Measurements from ENCODE around the gene NCAM1. TPM values are rescaled to one million over a fixed set of nuclear protein-coding genes. Genes with fewer than 3 reads are reported as not detected.

NCAM1 gene
- total RNA-seq, 1 experiment from 2014 or later, result 5.9 TPM

DNA sequence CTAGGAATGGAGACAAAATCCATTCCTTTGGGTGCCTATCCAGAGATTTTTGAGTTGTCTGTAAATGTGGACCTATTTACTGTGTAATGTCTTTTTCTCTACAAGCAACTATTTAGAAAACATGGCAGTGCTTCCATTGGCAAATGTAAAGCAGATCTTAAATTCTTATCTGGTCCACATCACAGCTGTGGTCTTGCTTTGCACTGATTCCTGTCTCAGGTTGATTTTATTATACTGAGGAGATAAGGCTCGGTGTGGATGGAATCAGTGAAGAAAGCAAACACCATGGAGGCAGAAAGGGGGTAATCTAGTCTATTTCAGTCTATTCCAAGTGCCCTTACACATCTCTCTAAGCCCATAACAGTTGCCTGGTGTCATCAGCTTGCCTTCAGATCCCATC is 160.5 kb downstream of the NCAM1 start (continued):
- no peak for TF ChIP-seq USF2 (CRISPR knock-in tag; IDR thresholded peaks at IDR 0.05)
- no peak for TF ChIP-seq ZNF396 (CRISPR knock-in tag; IDR thresholded peaks at IDR 0.05; ENCODE audit: borderline replicate concordance)
- TF ChIP-seq, protein P1, sequence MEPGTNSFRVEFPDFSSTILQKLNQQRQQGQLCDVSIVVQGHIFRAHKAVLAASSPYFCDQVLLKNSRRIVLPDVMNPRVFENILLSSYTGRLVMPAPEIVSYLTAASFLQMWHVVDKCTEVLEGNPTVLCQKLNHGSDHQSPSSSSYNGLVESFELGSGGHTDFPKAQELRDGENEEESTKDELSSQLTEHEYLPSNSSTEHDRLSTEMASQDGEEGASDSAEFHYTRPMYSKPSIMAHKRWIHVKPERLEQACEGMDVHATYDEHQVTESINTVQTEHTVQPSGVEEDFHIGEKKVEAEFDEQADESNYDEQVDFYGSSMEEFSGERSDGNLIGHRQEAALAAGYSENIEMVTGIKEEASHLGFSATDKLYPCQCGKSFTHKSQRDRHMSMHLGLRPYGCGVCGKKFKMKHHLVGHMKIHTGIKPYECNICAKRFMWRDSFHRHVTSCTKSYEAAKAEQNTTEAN (CRISPR knock-in tag; IDR thresholded peaks at IDR 0.05), result no peak
- no peak for TF ChIP-seq HMGA2 (CRISPR knock-in tag; IDR thresholded peaks at IDR 0.05)
- TF ChIP-seq ATF1 (CRISPR knock-in tag; IDR thresholded peaks at IDR 0.05), result no peak
- TF ChIP-seq IRF2 (CRISPR knock-in tag; IDR thresholded peaks at IDR 0.05; ENCODE audit: borderline replicate concordance, low read depth), result no peak
- TF ChIP-seq HMGXB4 (CRISPR knock-in tag; IDR thresholded peaks at IDR 0.05), result no peak

GRCh38 chr11:113124006-113124405 is 162.8 kb downstream of the NCAM1 start:
- ATAC-seq (no peak), DNase-seq (ENCODE audit: low spot score) (no peak)
- H3K9me3 Mint-ChIP-seq, result no peaks in the 10 kb centered on the region
- CTCF ChIA-PET, result interaction anchor here (1.1 to 2.0 kb wide), 3 partner anchors 9 to 536 kb away, joined by 4 to 14 read pairs (median 8); no protein-coding TSS in a partner anchor
- no peak overlapping the region for H3K27ac Mint-ChIP-seq
- peaks cover 17% of the 10 kb centered on the region for H3K4me1 Mint-ChIP-seq
- no peaks in the 10 kb centered on the region for H3K27me3 Mint-ChIP-seq (ENCODE audit: low read depth)
- no peak overlapping the region for H3K4me3 Mint-ChIP-seq
- no peaks in the 10 kb centered on the region for H3K36me3 Mint-ChIP-seq
- POLR2A ChIA-PET, result interaction anchor here (0.6 to 0.9 kb wide), 2 partner anchors 9 to 324 kb away, joined by 3 to 8 read pairs; no protein-coding TSS in a partner anchor
- TF ChIP-seq, protein P2, sequence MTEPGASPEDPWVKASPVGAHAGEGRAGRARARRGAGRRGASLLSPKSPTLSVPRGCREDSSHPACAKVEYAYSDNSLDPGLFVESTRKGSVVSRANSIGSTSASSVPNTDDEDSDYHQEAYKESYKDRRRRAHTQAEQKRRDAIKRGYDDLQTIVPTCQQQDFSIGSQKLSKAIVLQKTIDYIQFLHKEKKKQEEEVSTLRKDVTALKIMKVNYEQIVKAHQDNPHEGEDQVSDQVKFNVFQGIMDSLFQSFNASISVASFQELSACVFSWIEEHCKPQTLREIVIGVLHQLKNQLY (CRISPR knock-in tag; IDR thresholded peaks at IDR 0.05), result no peak
- TF ChIP-seq, protein P3, sequence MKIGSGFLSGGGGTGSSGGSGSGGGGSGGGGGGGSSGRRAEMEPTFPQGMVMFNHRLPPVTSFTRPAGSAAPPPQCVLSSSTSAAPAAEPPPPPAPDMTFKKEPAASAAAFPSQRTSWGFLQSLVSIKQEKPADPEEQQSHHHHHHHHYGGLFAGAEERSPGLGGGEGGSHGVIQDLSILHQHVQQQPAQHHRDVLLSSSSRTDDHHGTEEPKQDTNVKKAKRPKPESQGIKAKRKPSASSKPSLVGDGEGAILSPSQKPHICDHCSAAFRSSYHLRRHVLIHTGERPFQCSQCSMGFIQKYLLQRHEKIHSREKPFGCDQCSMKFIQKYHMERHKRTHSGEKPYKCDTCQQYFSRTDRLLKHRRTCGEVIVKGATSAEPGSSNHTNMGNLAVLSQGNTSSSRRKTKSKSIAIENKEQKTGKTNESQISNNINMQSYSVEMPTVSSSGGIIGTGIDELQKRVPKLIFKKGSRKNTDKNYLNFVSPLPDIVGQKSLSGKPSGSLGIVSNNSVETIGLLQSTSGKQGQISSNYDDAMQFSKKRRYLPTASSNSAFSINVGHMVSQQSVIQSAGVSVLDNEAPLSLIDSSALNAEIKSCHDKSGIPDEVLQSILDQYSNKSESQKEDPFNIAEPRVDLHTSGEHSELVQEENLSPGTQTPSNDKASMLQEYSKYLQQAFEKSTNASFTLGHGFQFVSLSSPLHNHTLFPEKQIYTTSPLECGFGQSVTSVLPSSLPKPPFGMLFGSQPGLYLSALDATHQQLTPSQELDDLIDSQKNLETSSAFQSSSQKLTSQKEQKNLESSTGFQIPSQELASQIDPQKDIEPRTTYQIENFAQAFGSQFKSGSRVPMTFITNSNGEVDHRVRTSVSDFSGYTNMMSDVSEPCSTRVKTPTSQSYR (CRISPR knock-in tag; IDR thresholded peaks at IDR 0.05), result no peak
- TF ChIP-seq ZNF138 (CRISPR knock-in tag; conservative IDR thresholded peaks at IDR 0.05) (no peak), ZNF671 (CRISPR knock-in tag; IDR thresholded peaks at IDR 0.05) (no peak), GTF2I (CRISPR knock-in tag; conservative IDR thresholded peaks at IDR 0.05) (no peak), EMX1 (CRISPR knock-in tag; IDR thresholded peaks at IDR 0.05) (no peak), E2F5 (CRISPR knock-in tag; IDR thresholded peaks at IDR 0.05) (no peak), NR1H2 (CRISPR knock-in tag; IDR thresholded peaks at IDR 0.05) (no peak), TCF7 (CRISPR knock-in tag; IDR thresholded peaks at IDR 0.05; ENCODE audit: low read depth) (no peak)
